Breast epithelium (tissue), 4 donors: ENCODE data around the gene TM9SF4. TPM values are rescaled to one million over a fixed set of nuclear protein-coding genes. Genes with fewer than 3 reads are reported as not detected.

ENCODE experiments used
- DNase-seq, 2 donors: peaks; one replicate each; pipeline ENCODE4 v3.0.0-alpha.2; 2019; ENCODE audit warnings: low spot score in 2 of 2
- H3K27ac ChIP-seq, 2 donors: fragments of 200-600 bp; sonication (generic) in 1 of 2; one replicate each; pipeline ENCODE4 v1.5.1; 2016 to 2019; ENCODE audit warnings: mild to moderate bottlenecking in 1 of 2
- H3K27me3 ChIP-seq, 2 donors: fragments of 200-600 bp; sonication (generic) in 1 of 2; one replicate each; pipeline versions ENCODE4 v1.5.1 to v1.6.0; 2017 to 2019; ENCODE audit warnings: control low read depth in 1 of 2, mild to moderate bottlenecking in 1 of 2
- H3K36me3 ChIP-seq: fragments of 200-600 bp; one replicate; pipeline ENCODE4 v1.5.1; 2019
- H3K4me1 ChIP-seq, 2 donors: fragments of 200-600 bp; sonication (generic); one replicate each; pipeline ENCODE4 v1.5.1; 2016 to 2019; ENCODE audit warnings: control low read depth in 1 of 2
- H3K4me3 ChIP-seq, 3 donors: fragments of 200-600 bp; sonication (generic); 1 replicate in 2 of 3; 2 replicates in 1 of 3; pipeline ENCODE4 v1.5.1; 2016 to 2019; ENCODE audit warnings: mild to moderate bottlenecking in 3 of 3, moderate library complexity in 2 of 3
- H3K9me3 ChIP-seq, 2 donors: fragments of 200-600 bp; sonication (generic) in 1 of 2; one replicate each; pipeline ENCODE4 v1.5.1; 2016 to 2019; ENCODE audit warnings: control low read depth in 1 of 2
- CTCF ChIP-seq, 3 donors: fragments of 450-650 bp; IDR thresholded peaks; one replicate each; pipeline ENCODE4 v1.5.1; 2016 to 2017; ENCODE audit warnings: antibody characterized with exemption in 3 of 3, mild to moderate bottlenecking in 3 of 3, moderate library complexity in 3 of 3
- POLR2A ChIP-seq: fragments of 450-650 bp; IDR thresholded peaks from one replicate; pipeline ENCODE4 v1.6.1; 2016; ENCODE audit warnings: antibody characterized with exemption, mild to moderate bottlenecking, moderate library complexity
- POLR2AphosphoS5 ChIP-seq, 3 donors: sonication (generic); formaldehyde crosslinking; IDR thresholded peaks; one replicate each; pipeline ENCODE4 v1.6.1; 2017; ENCODE audit warnings: antibody characterized with exemption in 3 of 3
- intact Hi-C: fragments of 100-400 bp; cut with DNase I; formaldehyde crosslinking; loops from one replicate; pipeline ENCODE4 v1.15.1; 2023; ENCODE audit warnings: low total_unique reads
- total RNA-seq, 3 donors: library from RNA; depleted of rRNA; stranded (reverse); fragments of >200 nt; gene quantifications; one replicate each; pipeline ENCODE4 v1.1.0, GENCODE V29; 2016

The TM9SF4 gene
- total RNA-seq, 3 donors from 2014 or later: 20.2 to 28.5 (median 26.9) TPM

GRCh38 chr20:32162351-32162750, 52.8 kb downstream of the TM9SF4 start:
- Histone ChIP-seq H3K27me3 (no peaks in the 10 kb centered on the region), H3K36me3 (peaks cover 11% of the 10 kb centered on the region), H3K4me3 (no peak overlapping the region), H3K27ac (no peak overlapping the region), H3K9me3 (no peaks in the 10 kb centered on the region), H3K4me1 (no peaks in the 10 kb centered on the region)
- DNase-seq: no peak
- intact Hi-C loops: no loop called here
- no peak for TF ChIP-seq POLR2AphosphoS5 (IDR thresholded peaks at IDR 0.05)
- no peak for TF ChIP-seq POLR2A
- no peak for TF ChIP-seq CTCF (IDR thresholded peaks at IDR 0.05)

GRCh38 chr20:32163951-32164350, 54.4 kb downstream of the TM9SF4 start:
- DNase-seq: no peak
- Histone ChIP-seq H3K27ac (no peak overlapping the region), H3K9me3 (no peaks in the 10 kb centered on the region), H3K27me3 (no peaks in the 10 kb centered on the region), H3K36me3 (peaks cover 5% of the 10 kb centered on the region), H3K4me3 (no peak overlapping the region), H3K4me1 (no peaks in the 10 kb centered on the region)
- intact Hi-C loops: no loop called here
- TF ChIP-seq POLR2A (no peak), POLR2AphosphoS5 (IDR thresholded peaks at IDR 0.05) (no peak)

- Histone ChIP-seq H3K9me3 (no peaks in the 10 kb centered on the region), H3K27me3 (no peaks in the 10 kb centered on the region), H3K4me1 (no peaks in the 10 kb centered on the region), H3K27ac (peak overlapping the region in 1 of 2 donors; percentile 68), H3K4me3 (no peak overlapping the region), H3K36me3 (peaks cover 5% of the 10 kb centered on the region)
- intact Hi-C loops: no loop called here
- DNase-seq: no peak
- TF ChIP-seq POLR2A (no peak), POLR2AphosphoS5 (IDR thresholded peaks at IDR 0.05) (no peak), CTCF (IDR thresholded peaks at IDR 0.05) (no peak)
Measured at GRCh38 chr20:32164984-32165735, 55.6 kb downstream of the TM9SF4 start.

- Histone ChIP-seq H3K36me3 (peaks cover 5% of the 10 kb centered on the region), H3K27me3 (no peaks in the 10 kb centered on the region)
- TF ChIP-seq POLR2A: no peak
- TF ChIP-seq CTCF (IDR thresholded peaks at IDR 0.05): no peak
- TF ChIP-seq POLR2AphosphoS5 (IDR thresholded peaks at IDR 0.05): no peak
Measured at GRCh38 chr20:32165836-32166545, 56.5 kb downstream of the TM9SF4 start.

GRCh38 chr20:32167552-32167951, 58.0 kb downstream of the TM9SF4 start:
- no peaks in the 10 kb centered on the region for H3K9me3 ChIP-seq
- DNase-seq: no peak
- no peak overlapping the region for H3K4me3 ChIP-seq
- no peaks in the 10 kb centered on the region for H3K4me1 ChIP-seq
- no peaks in the 10 kb centered on the region for H3K27me3 ChIP-seq
- TF ChIP-seq POLR2A: no peak
- TF ChIP-seq CTCF (IDR thresholded peaks at IDR 0.05): no peak
- TF ChIP-seq POLR2AphosphoS5 (IDR thresholded peaks at IDR 0.05): no peak
- intact Hi-C loops: no loop called here
- no peaks in the 10 kb centered on the region for H3K36me3 ChIP-seq
- H3K27ac ChIP-seq: no peak overlapping the region

More at GRCh38 chr20:32165836-32166545, 56.5 kb downstream of the TM9SF4 start:
- no peak for DNase-seq
- Histone ChIP-seq H3K27ac (peak overlapping the region; percentile 36 to 68), H3K9me3 (no peaks in the 10 kb centered on the region), H3K4me1 (no peaks in the 10 kb centered on the region), H3K4me3 (no peak overlapping the region)
- intact Hi-C loops: no loop called here
